AG08396 (cell line): ENCODE measurements around the gene MTHFS.
"Not testable (repeated sequence)": the region's sequence is repeated elsewhere in the genome, so short reads cannot be mapped to it uniquely, and the experiment has no call there.

Source experiments
- DNase-seq: peaks from one replicate; pipeline ENCODE4 v3.0.0; 2012; ENCODE audit warnings: low spot score, mixed read lengths

Gene MTHFS

GRCh38 chr15:79915776-79916501, 19.1 kb upstream of the MTHFS start:
- DNase-seq, result not testable (repeated sequence)

- DNase-seq, result no peak
Measured at GRCh38 chr15:79914728-79915127, 17.9 kb upstream of the MTHFS start.

- not testable (repeated sequence) for DNase-seq
Measured at GRCh38 chr15:79909556-79910335, 12.9 kb upstream of the MTHFS start.

GRCh38 chr15:79904271-79904670, 7.5 kb upstream of the MTHFS start:
- no peak for DNase-seq

- DNase-seq, result no peak
Measured at GRCh38 chr15:79903626-79904025, 6.8 kb upstream of the MTHFS start.

GRCh38 chr15:79903144-79903543, 6.3 kb upstream of the MTHFS start:
- DNase-seq, result no peak

GRCh38 chr15:79901958-79902357, 5.1 kb upstream of the MTHFS start:
- no peak for DNase-seq

- not testable (repeated sequence) for DNase-seq
Measured at GRCh38 chr15:79900818-79901378, 4.1 kb upstream of the MTHFS start.

- no peak for DNase-seq
Measured at GRCh38 chr15:79900087-79900486, 3.3 kb upstream of the MTHFS start.

GRCh38 chr15:79898786-79899185, 2.0 kb upstream of the MTHFS start:
- peak; percentile 16 for DNase-seq

GRCh38 chr15:79898369-79898768, 1.6 kb upstream of the MTHFS start:
- no peak for DNase-seq

GRCh38 chr15:79897701-79898113, 893 bp upstream of the MTHFS start:
- DNase-seq, result no peak

- no peak for DNase-seq
Measured at GRCh38 chr15:79897380-79897678, 515 bp upstream of the MTHFS start.

GRCh38 chr15:79896131-79896633, 632 bp downstream of the MTHFS start:
- DNase-seq, result no peak

- peak; percentile 14 for DNase-seq
Measured at GRCh38 chr15:79887054-79887930, 9.5 kb downstream of the MTHFS start.

- no peak for DNase-seq
Measured at GRCh38 chr15:79886124-79886523, 10.7 kb downstream of the MTHFS start.

GRCh38 chr15:79884204-79884596, 12.6 kb downstream of the MTHFS start:
- DNase-seq, result no peak

GRCh38 chr15:79883579-79884203, 13.1 kb downstream of the MTHFS start:
- DNase-seq, result no peak

GRCh38 chr15:79881668-79882067, 15.1 kb downstream of the MTHFS start:
- no peak for DNase-seq

GRCh38 chr15:79881254-79881653, 15.6 kb downstream of the MTHFS start:
- no peak for DNase-seq

GRCh38 chr15:79878078-79878705, 18.6 kb downstream of the MTHFS start:
- no peak for DNase-seq
